K562 (cell line): Measurements from ENCODE around the gene NABP1.

Experiments
- NCOA6 ChIP-seq: fragments of 450-650 bp; IDR thresholded peaks from 2 replicates; pipeline ENCODE4 v1.6.1; 2017; ENCODE audit warnings: mild to moderate bottlenecking
- RBM39 ChIP-seq: fragments of 200-400 bp; formaldehyde crosslinking; optimal IDR thresholded peaks from 2 replicates; pipeline ENCODE3; 2018; ENCODE audit warnings: low read depth, low read length
- ZBTB1 ChIP-seq: sonication (generic); formaldehyde crosslinking; IDR thresholded peaks from 2 replicates; pipeline ENCODE4 v1.8.1; 2023; ENCODE audit warnings: missing genetic modification reagents, low read depth, mild to moderate bottlenecking, borderline replicate concordance
- ZNF274 ChIP-seq: IDR thresholded peaks from 2 replicates; pipeline ENCODE4 v1.6.1; 2011; ENCODE audit warnings: low read depth, mild to moderate bottlenecking, low read length, moderate library complexity, borderline replicate concordance
- ZNF384 ChIP-seq: IDR thresholded peaks from 2 replicates; pipeline ENCODE4 v1.6.1; 2012; ENCODE audit warnings: low read depth, low read length, improper control_type of control experiment
- ZNF592 ChIP-seq: fragments of 450-650 bp; IDR thresholded peaks from 2 replicates; pipeline ENCODE4 v1.6.1; 2017; ENCODE audit warnings: antibody characterized with exemption, mild to moderate bottlenecking

- TF ChIP-seq RBM39 (no peak), ZNF384 (no peak), NCOA6 (no peak), ZBTB1 (no peak), ZNF274 (no peak), ZNF592 (no peak)
Observed at GRCh38 chr2:191666226-191666625, 11.7 kb upstream of the NABP1 start.
